Heart left ventricle (tissue), 13 donors: Measurements from ENCODE around the gene EGR4.

ENCODE experiments used
- POLR2A ChIP-seq, 2 donors: fragments of 450-650 bp; IDR thresholded peaks; one replicate each; pipeline ENCODE4 v1.6.1; 2017; ENCODE audit warnings: antibody characterized with exemption in 2 of 2, mild to moderate bottlenecking in 2 of 2, moderate library complexity in 2 of 2
- TF ChIP-seq, protein P1 (sequence below), 12 donors: fragments of 200-600 bp; sonication (generic) in 4 of 12; IDR thresholded peaks; one replicate each; pipeline versions ENCODE4 v1.5.0 to v1.8.0; 2018 to 2022; ENCODE audit warnings: antibody characterized with exemption in 12 of 12, mild to moderate bottlenecking in 5 of 12
- donor health status: ischemic (EF 13 %, LVEDD 7.1; RV severe dilation, severe dysfunction).
- donor health status: DM: no; HTN: yes; CAD: no.
- donor health status: DM: no; HTN: no; CAD: no.
- donor health status: ischemic (EF 25% LVEDD 6.9; RV normal size, moderate dysfunction).
- donor health status: ischemic (EF 25% LVEDD 5.7; RV mildly dilated, moderate dysfunction).
- donor health status: ischemic (EF 35%, LVEDD 5.7; RV mildly dilated, moderate dysfunction).
- donor health status: nonischemic (EF 11% LVEDD 7.7; RV severe dilation, severe dysfunction).
- donor health status: DM: yes; HTN: yes; CAD: no.
- donor health status: PGD.
- donor health status: ischemic (EF 29% LVEDD 5.4; RV normal size, mild dysfunction).
- donor health status: nonischemic (EF 23%, LVEDD 6.1; RV moderate dilation, normal function).

DNA sequence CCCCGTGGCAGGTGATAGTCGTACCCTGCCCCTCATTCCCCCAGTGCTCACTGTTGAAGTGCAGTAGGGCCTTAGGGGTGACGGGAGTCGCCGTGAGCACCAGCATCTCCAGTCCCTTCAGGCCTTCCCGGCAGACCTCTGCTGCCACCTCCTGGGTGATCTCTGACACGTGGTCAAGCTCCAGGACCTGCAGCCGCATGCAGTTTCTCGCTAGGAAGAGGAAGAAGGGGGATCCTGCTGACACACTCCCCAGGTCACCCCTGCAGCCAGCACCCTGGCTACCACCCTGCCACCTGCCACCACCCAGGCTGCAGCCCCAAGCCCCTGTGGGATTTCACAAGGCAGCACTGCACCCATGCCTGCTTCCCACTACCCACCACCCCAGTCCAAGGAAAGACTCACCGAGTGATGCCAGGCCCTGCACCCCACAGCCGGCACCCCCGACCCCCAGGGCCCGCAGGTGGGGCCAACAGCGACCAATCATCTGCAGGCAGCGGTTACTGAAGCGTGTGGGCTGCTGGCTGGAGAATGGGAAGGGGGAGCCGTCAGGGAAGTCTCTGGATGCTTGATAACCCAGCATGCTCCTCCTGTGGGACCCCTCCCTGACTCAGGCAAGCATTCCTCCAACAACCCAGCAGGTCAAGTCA, 32.9 kb downstream of the EGR4 start:
- TF ChIP-seq, protein P1, sequence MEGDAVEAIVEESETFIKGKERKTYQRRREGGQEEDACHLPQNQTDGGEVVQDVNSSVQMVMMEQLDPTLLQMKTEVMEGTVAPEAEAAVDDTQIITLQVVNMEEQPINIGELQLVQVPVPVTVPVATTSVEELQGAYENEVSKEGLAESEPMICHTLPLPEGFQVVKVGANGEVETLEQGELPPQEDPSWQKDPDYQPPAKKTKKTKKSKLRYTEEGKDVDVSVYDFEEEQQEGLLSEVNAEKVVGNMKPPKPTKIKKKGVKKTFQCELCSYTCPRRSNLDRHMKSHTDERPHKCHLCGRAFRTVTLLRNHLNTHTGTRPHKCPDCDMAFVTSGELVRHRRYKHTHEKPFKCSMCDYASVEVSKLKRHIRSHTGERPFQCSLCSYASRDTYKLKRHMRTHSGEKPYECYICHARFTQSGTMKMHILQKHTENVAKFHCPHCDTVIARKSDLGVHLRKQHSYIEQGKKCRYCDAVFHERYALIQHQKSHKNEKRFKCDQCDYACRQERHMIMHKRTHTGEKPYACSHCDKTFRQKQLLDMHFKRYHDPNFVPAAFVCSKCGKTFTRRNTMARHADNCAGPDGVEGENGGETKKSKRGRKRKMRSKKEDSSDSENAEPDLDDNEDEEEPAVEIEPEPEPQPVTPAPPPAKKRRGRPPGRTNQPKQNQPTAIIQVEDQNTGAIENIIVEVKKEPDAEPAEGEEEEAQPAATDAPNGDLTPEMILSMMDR (IDR thresholded peaks at IDR 0.05): peak; percentile 19 to 58 (median 43)
- TF ChIP-seq POLR2A (IDR thresholded peaks at IDR 0.05): no peak
